Raji (cell line): Measurements from ENCODE around the gene WDR17.

Source experiments
- POLR2A ChIP-seq: IDR thresholded peaks from 2 replicates; pipeline ENCODE4 v1.6.1; 2011; ENCODE audit warnings: low read depth, low read length, control low read depth; ENCODE audit not compliant: insufficient read depth

The WDR17 gene

DNA sequence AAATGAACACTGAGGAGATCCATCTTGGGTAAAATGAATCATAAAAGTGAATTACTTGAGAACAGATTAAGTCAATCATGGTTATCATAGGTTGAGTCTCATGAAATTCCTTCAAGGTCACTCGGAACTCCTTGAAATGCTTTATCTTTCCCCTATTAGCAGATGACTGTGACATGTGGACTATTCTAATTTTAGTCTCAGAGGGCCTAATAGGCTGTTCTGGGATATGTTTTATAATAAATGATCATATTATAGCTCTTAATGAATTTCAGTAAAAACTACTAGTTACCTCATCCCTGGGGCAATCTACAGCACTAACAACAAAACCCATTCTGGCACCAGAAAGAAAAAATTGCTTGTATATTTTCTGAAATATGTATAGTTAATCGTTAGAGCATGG, 85.1 kb downstream of the WDR17 start:
- TF ChIP-seq POLR2A: no peak

GRCh38 chr4:176153124-176153523, 87.5 kb downstream of the WDR17 start:
- no peak for TF ChIP-seq POLR2A

GRCh38 chr4:176156656-176157055, 91.0 kb downstream of the WDR17 start:
- no peak for TF ChIP-seq POLR2A

DNA sequence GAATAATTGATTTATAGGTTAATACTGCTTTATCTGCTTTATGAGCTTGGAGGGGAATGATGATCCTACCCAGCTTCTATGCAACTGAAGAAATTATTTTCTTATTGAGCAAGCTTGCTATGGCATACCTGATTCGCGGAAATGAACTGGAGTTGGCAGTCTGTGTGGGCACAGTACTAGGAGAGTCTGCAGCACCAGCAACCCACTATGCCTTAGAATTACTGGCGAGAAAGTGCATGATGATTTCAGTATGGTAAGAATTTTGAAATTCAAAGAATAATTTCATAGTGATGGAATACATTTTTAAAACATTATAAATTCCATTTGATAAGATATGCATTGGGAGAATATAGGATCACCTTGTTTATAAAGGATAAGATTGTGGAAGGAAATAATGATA, 97.4 kb downstream of the WDR17 start:
- TF ChIP-seq POLR2A: no peak

DNA sequence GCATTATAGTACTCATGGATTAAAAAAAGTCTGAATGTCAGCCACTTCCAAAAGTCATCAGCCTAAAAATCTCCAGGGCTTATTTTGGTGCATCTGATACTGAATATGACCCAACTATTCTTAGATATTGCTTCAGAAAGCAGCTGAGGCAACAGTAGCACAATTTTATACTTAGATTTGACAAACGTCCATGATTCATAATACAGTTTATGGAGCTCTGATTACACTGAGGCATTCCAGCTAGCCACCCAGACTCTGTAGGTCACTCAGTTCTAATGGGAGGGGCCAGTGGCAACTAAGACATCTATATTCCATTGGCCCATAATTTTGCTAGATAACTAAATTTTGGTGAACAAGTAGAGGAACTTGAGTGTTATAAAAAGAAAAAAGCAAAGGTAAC, 119.4 kb downstream of the WDR17 start:
- no peak for TF ChIP-seq POLR2A

- no peak for TF ChIP-seq POLR2A
Measured at GRCh38 chr4:176186067-176186466, 120.4 kb downstream of the WDR17 start.

DNA sequence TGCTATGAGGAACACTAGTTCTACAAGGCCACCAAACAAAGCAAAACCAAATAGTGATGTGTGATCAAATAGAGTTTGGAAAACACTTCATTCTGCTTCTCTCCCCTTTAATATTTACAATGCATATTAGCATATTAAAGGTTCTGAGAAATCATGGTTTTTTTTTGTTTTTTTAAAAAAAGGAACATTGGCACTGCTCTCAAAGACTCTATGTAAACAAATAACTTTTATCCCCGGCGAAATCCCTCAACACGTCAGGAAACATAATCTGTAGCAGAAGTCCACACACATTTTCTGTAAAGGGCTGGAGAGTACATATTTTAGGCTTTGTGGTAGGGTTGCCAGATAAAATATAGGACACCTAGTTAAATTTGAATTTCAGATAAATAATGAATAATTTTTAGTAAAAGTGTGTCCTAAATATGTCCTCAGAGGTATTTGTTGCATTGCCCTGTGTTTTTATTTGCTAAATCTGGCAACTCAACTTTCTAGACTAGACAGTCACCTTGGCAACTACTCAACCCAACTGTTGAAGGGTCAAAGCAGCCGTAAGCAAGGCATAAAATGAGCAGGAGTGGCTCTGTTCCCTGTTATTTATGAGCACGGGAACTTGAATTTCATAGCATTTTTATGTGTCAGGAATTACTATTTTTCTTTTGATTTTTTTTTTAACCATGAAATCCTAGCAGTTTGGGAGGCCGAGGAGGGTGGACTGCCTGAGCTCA, 121.2 kb downstream of the WDR17 start:
- no peak for TF ChIP-seq POLR2A

DNA sequence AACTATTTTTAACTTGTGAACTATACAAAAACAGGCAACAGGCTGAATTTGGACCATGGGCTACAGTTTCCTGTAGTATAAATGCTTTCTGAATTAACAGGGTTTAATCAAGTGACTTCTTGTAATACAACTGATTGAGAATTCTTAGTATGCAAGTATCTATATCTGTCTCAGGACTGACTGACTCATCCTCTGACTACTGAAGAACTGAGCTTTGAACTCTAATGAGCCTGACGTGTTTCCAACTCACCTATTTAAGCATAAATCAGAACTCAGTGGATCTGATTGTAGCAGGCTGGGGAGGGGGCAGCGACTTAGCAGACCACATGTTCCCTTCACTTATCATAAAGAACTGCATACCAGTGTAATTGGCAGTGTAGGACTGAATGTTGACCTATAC, 122.0 kb downstream of the WDR17 start:
- no peak for TF ChIP-seq POLR2A

- no peak for TF ChIP-seq POLR2A
Measured at GRCh38 chr4:176188654-176189053, 123.0 kb downstream of the WDR17 start.

- TF ChIP-seq POLR2A: no peak
Measured at GRCh38 chr4:176189891-176190795, 124.5 kb downstream of the WDR17 start.

DNA sequence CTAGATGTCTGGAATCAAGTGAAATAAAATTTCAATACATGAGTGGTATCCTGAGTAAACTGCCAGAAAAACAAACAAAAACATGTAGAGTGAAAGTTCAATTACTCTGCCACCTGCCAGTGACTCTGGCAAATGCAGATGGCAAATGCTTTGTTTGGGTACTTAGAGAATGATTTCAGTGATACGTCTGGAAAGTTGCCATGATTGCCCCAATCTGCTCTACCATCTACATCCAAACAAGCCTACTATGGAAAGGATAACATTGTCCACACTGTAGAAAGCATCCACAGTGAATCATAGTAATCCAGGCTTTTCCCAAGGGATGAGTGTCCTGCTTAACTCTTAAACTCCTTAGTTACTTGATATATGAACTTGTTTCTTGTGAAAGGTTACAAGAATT, 126.3 kb downstream of the WDR17 start:
- TF ChIP-seq POLR2A: no peak

GRCh38 chr4:176193126-176193525, 127.5 kb downstream of the WDR17 start:
- TF ChIP-seq POLR2A: no peak

- TF ChIP-seq POLR2A: no peak
Measured at GRCh38 chr4:176193938-176194337, 128.3 kb downstream of the WDR17 start.

- peak; percentile 77 for TF ChIP-seq POLR2A
Measured at GRCh38 chr4:176195184-176195978, 129.7 kb downstream of the WDR17 start, which contains the start of gene SPATA4. Gene SPATA4, minus strand, starts transcription at chr4:176195585. Its CDS starts 23 bp downstream, at chr4:176195562.

GRCh38 chr4:176198316-176198903, 132.8 kb downstream of the WDR17 start:
- TF ChIP-seq POLR2A: no peak
